ENCODE data around the gene BLTP2.

- TF ChIP-seq CTCF (conservative IDR thresholded peaks at IDR 0.05) (no peak), ZFX (IDR thresholded peaks at IDR 0.05) (no peak)
Measured at GRCh38 chr17:28635506-28635905, 9.5 kb downstream of the BLTP2 start.
